ENCODE data around the gene NEB.
"Not testable (repeated sequence)": the region's sequence is repeated elsewhere in the genome, so short reads cannot be mapped to it uniquely, and the experiment has no call there.

NEB gene

GRCh38 chr2:151760139-151760650 is 25.9 kb upstream of the NEB start:
- DNase-seq: no peak

GRCh38 chr2:151758744-151759143 is 24.5 kb upstream of the NEB start:
- DNase-seq: no peak

- DNase-seq: no peak
Observed at GRCh38 chr2:151757861-151758260, 23.6 kb upstream of the NEB start.

GRCh38 chr2:151756820-151757219 is 22.5 kb upstream of the NEB start:
- DNase-seq: no peak

- DNase-seq: no peak
Observed at GRCh38 chr2:151754253-151754897, 20.1 kb upstream of the NEB start.

- no peak for DNase-seq
Observed at GRCh38 chr2:151753540-151753939, 19.3 kb upstream of the NEB start.

GRCh38 chr2:151745261-151745660 is 11.0 kb upstream of the NEB start:
- not testable (repeated sequence) for DNase-seq

GRCh38 chr2:151730262-151730975 is 3.9 kb downstream of the NEB start:
- DNase-seq: no peak

- DNase-seq: no peak
Observed at GRCh38 chr2:151729837-151730236, 4.4 kb downstream of the NEB start.

GRCh38 chr2:151729415-151729811 is 4.9 kb downstream of the NEB start:
- no peak for DNase-seq

- DNase-seq: no peak
Observed at GRCh38 chr2:151728804-151729414, 5.4 kb downstream of the NEB start.

GRCh38 chr2:151727593-151728552 is 6.4 kb downstream of the NEB start:
- DNase-seq: no peak

GRCh38 chr2:151721161-151721560 is 13.1 kb downstream of the NEB start:
- DNase-seq: no peak

- no peak for DNase-seq
Observed at GRCh38 chr2:151720521-151720920, 13.8 kb downstream of the NEB start.

- no peak for DNase-seq
Observed at GRCh38 chr2:151718796-151719195, 15.5 kb downstream of the NEB start.

- no peak for DNase-seq
Observed at GRCh38 chr2:151718247-151718646, 16.0 kb downstream of the NEB start.

GRCh38 chr2:151716721-151717120 is 17.6 kb downstream of the NEB start:
- DNase-seq: no peak

GRCh38 chr2:151713291-151713903 is 20.9 kb downstream of the NEB start:
- DNase-seq: no peak

GRCh38 chr2:151711025-151711424 is 23.3 kb downstream of the NEB start:
- DNase-seq: no peak

- no peak for DNase-seq
Observed at GRCh38 chr2:151708788-151709187, 25.5 kb downstream of the NEB start.

- no peak for DNase-seq
Observed at GRCh38 chr2:151707857-151708256, 26.4 kb downstream of the NEB start.

GRCh38 chr2:151704480-151704961 is 29.8 kb downstream of the NEB start:
- not testable (repeated sequence) for DNase-seq

All from activated T-cell treated with anti-CD3 and anti-CD28 coated beads, Interleukin-2, amount 50 U/mL, for 1 hour (primary cell).